ENCODE results near the gene KCNE3.

KCNE3 gene

GRCh38 chr11:74463216-74463615 is 4.1 kb downstream of the KCNE3 start:
- TF ChIP-seq CTCF (IDR thresholded peaks at IDR 0.05; ENCODE audit: low read depth, low read length) (no peak), MYC (IDR thresholded peaks at IDR 0.05; ENCODE audit: low read depth, low read length) (no peak)
- no peak overlapping the region for H3K4me3 ChIP-seq (ENCODE audit: low read depth, low read length)
- DNase-seq (ENCODE audit: low read depth) = no peak

DNA sequence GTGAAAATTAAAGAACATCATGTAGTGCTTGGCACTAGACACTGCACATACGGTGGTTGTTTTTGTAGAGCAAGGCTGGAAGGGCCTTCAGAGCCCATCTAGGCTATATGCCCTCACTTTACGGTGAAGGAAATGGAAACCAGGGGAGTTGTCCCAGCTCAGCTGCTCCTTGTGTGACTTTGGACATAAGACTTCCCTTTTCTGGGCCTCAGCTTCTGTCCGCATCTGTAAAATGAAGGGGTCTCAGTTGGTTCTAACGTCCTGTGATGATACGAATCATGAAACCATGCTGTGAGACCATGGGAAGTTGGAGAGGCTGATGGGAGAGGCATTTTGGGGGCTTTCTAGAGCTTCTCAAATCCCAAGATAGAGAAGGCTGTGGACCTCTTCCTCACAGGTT is 4.7 kb downstream of the KCNE3 start:
- DNase-seq (ENCODE audit: low read depth) = peak; percentile 86
- H3K4me3 ChIP-seq (ENCODE audit: low read depth, low read length) = peak overlapping the region; percentile 89
- TF ChIP-seq CTCF (IDR thresholded peaks at IDR 0.05; ENCODE audit: low read depth, low read length) = no peak
- 0 out of 2 replicates have a peak, but pooled peaks have one; percentile 21 for TF ChIP-seq MYC (IDR thresholded peaks at IDR 0.05; ENCODE audit: low read depth, low read length)

DNA sequence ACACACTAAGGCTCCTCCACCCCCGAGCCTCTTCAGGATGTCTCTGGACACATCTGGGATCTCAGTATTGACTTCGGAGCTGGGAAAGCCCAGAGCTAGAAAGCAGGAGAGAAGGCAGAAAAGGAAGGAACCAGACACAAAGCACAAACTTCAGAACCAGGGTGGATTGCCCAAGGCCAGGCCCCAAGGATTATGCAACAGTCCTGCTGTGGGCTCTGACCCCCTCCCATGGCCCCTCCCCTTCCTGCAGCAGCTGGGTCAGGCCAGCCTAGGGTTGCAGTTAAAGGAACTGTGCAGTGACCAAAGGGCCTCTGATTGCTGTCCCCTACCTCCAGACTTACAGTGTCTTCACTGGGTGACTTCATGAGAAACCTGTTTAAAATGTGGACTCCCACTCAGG is 5.3 kb downstream of the KCNE3 start:
- DNase-seq (ENCODE audit: low read depth) = peak; percentile 97
- TF ChIP-seq, protein P1, sequence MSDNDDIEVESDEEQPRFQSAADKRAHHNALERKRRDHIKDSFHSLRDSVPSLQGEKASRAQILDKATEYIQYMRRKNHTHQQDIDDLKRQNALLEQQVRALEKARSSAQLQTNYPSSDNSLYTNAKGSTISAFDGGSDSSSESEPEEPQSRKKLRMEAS (IDR thresholded peaks at IDR 0.05; ENCODE audit: low read depth, low read length) = peak; percentile 86
- peak; percentile 81 for TF ChIP-seq MYC (IDR thresholded peaks at IDR 0.05; ENCODE audit: low read depth, low read length)
- peak; percentile 42 for TF ChIP-seq POLR2A (IDR thresholded peaks at IDR 0.05; ENCODE audit: extremely low read depth, insufficient read length)
- TF ChIP-seq CTCF (IDR thresholded peaks at IDR 0.05; ENCODE audit: low read depth, low read length) = no peak
- H3K4me3 ChIP-seq (ENCODE audit: low read depth, low read length) = peak overlapping the region; percentile 89

- TF ChIP-seq MYC (IDR thresholded peaks at IDR 0.05; ENCODE audit: low read depth, low read length) = peak; percentile 61; the same call in 1 of the 2 replicates
- TF ChIP-seq, protein P1 (IDR thresholded peaks at IDR 0.05; ENCODE audit: low read depth, low read length) = no peak
- peak overlapping the region; percentile 89 for H3K4me3 ChIP-seq (ENCODE audit: low read depth, low read length)
- DNase-seq (ENCODE audit: low read depth) = peak; percentile 92
These were observed 6.7 kb downstream of the KCNE3 start for GRCh38 chr11:74460481-74461154.

DNA sequence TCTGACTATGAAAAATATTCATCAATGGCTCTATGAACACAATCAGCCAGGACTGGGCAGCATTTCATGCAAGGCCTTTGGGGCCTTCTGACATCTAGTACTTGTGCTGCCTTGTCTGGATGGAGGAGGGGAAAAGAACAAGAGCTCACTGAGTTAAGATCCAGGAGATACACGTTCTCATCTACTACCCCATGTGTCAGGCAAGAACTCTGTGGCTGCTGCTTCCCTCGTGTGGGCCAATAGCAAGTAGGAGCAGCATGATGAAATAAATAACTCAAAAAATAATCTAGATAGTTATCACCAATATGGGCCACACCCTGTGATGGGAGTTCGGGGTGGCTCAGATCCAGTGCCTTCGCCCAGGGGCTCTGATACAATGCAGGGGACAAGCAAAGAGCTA is 7.3 kb downstream of the KCNE3 start:
- TF ChIP-seq POLR2A (IDR thresholded peaks at IDR 0.05; ENCODE audit: extremely low read depth, insufficient read length) = no peak
- TF ChIP-seq CTCF (IDR thresholded peaks at IDR 0.05; ENCODE audit: low read depth, low read length) = no peak
- TF ChIP-seq MYC (IDR thresholded peaks at IDR 0.05; ENCODE audit: low read depth, low read length) = no peak
- TF ChIP-seq, protein P1 (IDR thresholded peaks at IDR 0.05; ENCODE audit: low read depth, low read length) = no peak
- H3K4me3 ChIP-seq (ENCODE audit: low read depth, low read length) = peak overlapping the region; percentile 89
- DNase-seq (ENCODE audit: low read depth) = peak; percentile 42

DNA sequence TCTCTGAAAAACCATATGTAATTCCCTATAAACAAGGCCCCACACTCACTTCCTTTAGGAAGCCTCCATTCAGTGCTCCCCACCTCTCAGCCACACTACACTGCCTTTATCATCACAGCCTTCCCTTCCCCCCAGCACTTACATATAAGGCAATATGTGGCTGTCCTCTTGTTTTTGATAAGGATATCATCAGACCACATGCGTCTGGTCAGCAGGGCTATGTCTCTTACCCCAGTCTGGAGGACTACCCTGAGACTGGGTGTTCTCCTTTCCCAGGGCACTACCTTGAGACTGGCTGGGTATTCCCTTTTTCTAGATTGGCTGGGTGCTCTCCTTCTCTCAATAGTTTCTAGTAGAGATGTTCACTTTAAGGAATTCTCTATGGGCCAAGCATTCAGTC is 7.8 kb downstream of the KCNE3 start:
- peak overlapping the region; percentile 89 for H3K4me3 ChIP-seq (ENCODE audit: low read depth, low read length)
- TF ChIP-seq MYC (IDR thresholded peaks at IDR 0.05; ENCODE audit: low read depth, low read length) = no peak
- no peak for DNase-seq (ENCODE audit: low read depth)

- no peak for DNase-seq (ENCODE audit: low read depth)
- no peak overlapping the region for H3K4me3 ChIP-seq (ENCODE audit: low read depth, low read length)
- TF ChIP-seq CTCF (IDR thresholded peaks at IDR 0.05; ENCODE audit: low read depth, low read length) (no peak), POLR2A (IDR thresholded peaks at IDR 0.05; ENCODE audit: extremely low read depth, insufficient read length) (no peak), MYC (IDR thresholded peaks at IDR 0.05; ENCODE audit: low read depth, low read length) (no peak)
- TF ChIP-seq, protein P1 (IDR thresholded peaks at IDR 0.05; ENCODE audit: low read depth, low read length) = no peak
These were observed 10.0 kb downstream of the KCNE3 start for GRCh38 chr11:74457356-74457755.

All from NB4 (cell line).